Neural crest cell (in vitro differentiated cells): ENCODE measurements around the gene AFAP1L1. TPM values are rescaled to one million over a fixed set of nuclear protein-coding genes. Genes with fewer than 3 reads are reported as not detected.

Source experiments
- DNase-seq: peaks from one replicate; pipeline ENCODE4 v3.0.0; 2021; ENCODE audit warnings: low read depth, mixed read lengths, low spot score
- H3K27ac Mint-ChIP-seq: one replicate; pipeline ENCODE4 v1.8.0; 2021; ENCODE audit warnings: mild to moderate bottlenecking, mixed read lengths; ENCODE audit not compliant: unreplicated experiment
- H3K27me3 Mint-ChIP-seq: 2 replicates; pipeline ENCODE4 v1.8.0; 2021; ENCODE audit warnings: low read depth, mild to moderate bottlenecking, mixed read lengths
- H3K36me3 Mint-ChIP-seq: 2 replicates; pipeline ENCODE4 v1.8.0; 2021; ENCODE audit warnings: low read depth, mild to moderate bottlenecking, mixed read lengths
- H3K4me1 Mint-ChIP-seq: 2 replicates; pipeline ENCODE4 v1.8.0; 2021; ENCODE audit warnings: mixed read lengths
- H3K4me3 Mint-ChIP-seq: one replicate; pipeline ENCODE4 v1.8.0; 2021; ENCODE audit warnings: mild to moderate bottlenecking, mixed read lengths
- H3K9me3 Mint-ChIP-seq: 2 replicates; pipeline ENCODE4 v1.8.0; 2021; ENCODE audit warnings: mixed read lengths
- CTCF ChIP-seq: fragments of 200-600 bp; sonication (generic); conservative IDR thresholded peaks from 2 replicates; pipeline ENCODE4 v1.5.0; 2021; ENCODE audit warnings: antibody characterized with exemption, mild to moderate bottlenecking
- total RNA-seq: library from RNA; stranded (reverse); gene quantifications from 2 replicates; pipeline ENCODE4 v1.2.1, GENCODE V29; 2021

The AFAP1L1 gene
- total RNA-seq, 1 donor from 2014 or later = 11.6 TPM

GRCh38 chr5:149341876-149342275 lies 70.2 kb downstream of the AFAP1L1 start:
- H3K27ac Mint-ChIP-seq = no peak overlapping the region
- H3K4me3 Mint-ChIP-seq = peak overlapping the region; percentile 20
- DNase-seq = no peak
- H3K9me3 Mint-ChIP-seq = no peaks in the 10 kb centered on the region
- peaks cover 22% of the 10 kb centered on the region for H3K4me1 Mint-ChIP-seq
- H3K36me3 Mint-ChIP-seq = no peaks in the 10 kb centered on the region
- H3K27me3 Mint-ChIP-seq = no peaks in the 10 kb centered on the region
- TF ChIP-seq CTCF = no peak

GRCh38 chr5:149344151-149344550 lies 72.5 kb downstream of the AFAP1L1 start:
- Mint-ChIP-seq H3K27ac (no peak overlapping the region), H3K36me3 (peaks cover 5% of the 10 kb centered on the region), H3K4me3 (peak overlapping the region; percentile 95), H3K27me3 (no peaks in the 10 kb centered on the region), H3K9me3 (no peaks in the 10 kb centered on the region), H3K4me1 (peaks cover 32% of the 10 kb centered on the region)
- no peak for TF ChIP-seq CTCF
- no peak for DNase-seq

- no peaks in the 10 kb centered on the region for H3K9me3 Mint-ChIP-seq
- TF ChIP-seq CTCF = no peak
- peaks cover 32% of the 10 kb centered on the region for H3K4me1 Mint-ChIP-seq
- no peaks in the 10 kb centered on the region for H3K27me3 Mint-ChIP-seq
- peak within 1 kb of the TSS; percentile 95 for H3K4me3 Mint-ChIP-seq
- peak within 1 kb of the TSS; percentile 94 for H3K27ac Mint-ChIP-seq
- peaks cover 11% of the 10 kb centered on the region for H3K36me3 Mint-ChIP-seq
- DNase-seq = peak; percentile 86
Measured at GRCh38 chr5:149345147-149345891, 73.7 kb downstream of the AFAP1L1 start, which contains the start of gene GRPEL2. TSS of gene GRPEL2 (plus strand) at chr5:149345499. CDS start at chr5:149345540, 41 bp downstream.

GRCh38 chr5:149345892-149346222 lies 74.2 kb downstream of the AFAP1L1 start:
- Mint-ChIP-seq H3K4me3 (peak overlapping the region; percentile 95), H3K36me3 (peaks cover 15% of the 10 kb centered on the region), H3K27me3 (no peaks in the 10 kb centered on the region), H3K27ac (peak overlapping the region; percentile 94), H3K9me3 (no peaks in the 10 kb centered on the region), H3K4me1 (peaks cover 32% of the 10 kb centered on the region)
- no peak for TF ChIP-seq CTCF
- no peak for DNase-seq

GRCh38 chr5:149348518-149348917 lies 76.9 kb downstream of the AFAP1L1 start:
- Mint-ChIP-seq H3K36me3 (peaks cover 15% of the 10 kb centered on the region), H3K27ac (no peak overlapping the region), H3K27me3 (no peaks in the 10 kb centered on the region), H3K9me3 (no peaks in the 10 kb centered on the region), H3K4me1 (peaks cover 32% of the 10 kb centered on the region), H3K4me3 (peak overlapping the region; percentile 58)
- TF ChIP-seq CTCF = no peak
- DNase-seq = no peak
